H9 (cell line): ENCODE measurements around the gene MYO7A. TPM values are rescaled to one million over a fixed set of nuclear protein-coding genes. Genes with fewer than 3 reads are reported as not detected.

Experiments used
- DNase-seq: peaks from one replicate; pipeline ENCODE4 v3.0.0-alpha.2; 2017
- H2AFZ ChIP-seq: one replicate; pipeline ENCODE4 v1.6.1; 2013; ENCODE audit warnings: mild to moderate bottlenecking, low read length, control low read depth, moderate library complexity
- H2AK5ac ChIP-seq: 2 replicates; pipeline ENCODE4 v1.6.1; 2013; ENCODE audit warnings: low read length, control low read depth, mixed read lengths; ENCODE audit not compliant: insufficient read length
- H2BK120ac ChIP-seq: one replicate; pipeline ENCODE4 v1.6.1; 2013; ENCODE audit warnings: low read depth, mild to moderate bottlenecking, low read length, control low read depth, inconsistent platforms; ENCODE audit not compliant: poor library complexity, severe bottlenecking
- H2BK12ac ChIP-seq: 2 replicates; pipeline ENCODE4 v1.6.1; 2013; ENCODE audit warnings: low read length, control low read depth, mixed read lengths, low read depth; ENCODE audit not compliant: insufficient read length
- H2BK15ac ChIP-seq: 2 replicates; pipeline ENCODE4 v1.6.1; 2013; ENCODE audit warnings: low read depth, low read length, control low read depth
- H2BK20ac ChIP-seq: one replicate; pipeline ENCODE4 v1.6.1; 2013; ENCODE audit warnings: low read depth, mild to moderate bottlenecking, low read length, control low read depth, inconsistent platforms; ENCODE audit not compliant: poor library complexity, severe bottlenecking
- H2BK5ac ChIP-seq: 2 replicates; pipeline ENCODE4 v1.6.1; 2013; ENCODE audit warnings: low read length, control low read depth, mixed read lengths; ENCODE audit not compliant: insufficient read length
- H3K14ac ChIP-seq: 2 replicates; pipeline ENCODE4 v1.6.1; 2013; ENCODE audit warnings: low read length, control low read depth; ENCODE audit not compliant: insufficient read depth
- H3K18ac ChIP-seq: 2 replicates; pipeline ENCODE4 v1.6.1; 2013; ENCODE audit warnings: low read depth, mild to moderate bottlenecking, mixed read lengths, low read length, control low read depth; ENCODE audit not compliant: insufficient read length
- H3K23ac ChIP-seq: 2 replicates; pipeline ENCODE4 v1.6.1; 2013; ENCODE audit warnings: low read length, control low read depth, mixed read lengths, low read depth; ENCODE audit not compliant: insufficient read length
- H3K23me2 ChIP-seq: 2 replicates; pipeline ENCODE4 v1.6.1; 2013; ENCODE audit warnings: low read depth, mild to moderate bottlenecking, mixed read lengths, low read length, control low read depth; ENCODE audit not compliant: insufficient read length, poor library complexity, severe bottlenecking
- H3K27ac ChIP-seq: 2 replicates; pipeline ENCODE4 v1.5.1; 2013; ENCODE audit warnings: low read length, control low read depth, mixed read lengths, low read depth; ENCODE audit not compliant: insufficient read length
- H3K27me3 ChIP-seq: 2 replicates; pipeline ENCODE4 v1.6.1; 2013; ENCODE audit warnings: low read length, control low read depth, inconsistent platforms; ENCODE audit not compliant: insufficient read depth
- H3K4ac ChIP-seq: 2 replicates; pipeline ENCODE4 v1.6.1; 2013; ENCODE audit warnings: low read depth, mild to moderate bottlenecking, control low read depth, inconsistent platforms, low read length, moderate library complexity
- H3K4me1 ChIP-seq: 2 replicates; pipeline ENCODE4 v1.6.1; 2013; ENCODE audit warnings: low read length, control low read depth, inconsistent platforms; ENCODE audit not compliant: insufficient read depth
- H3K4me2 ChIP-seq: 2 replicates; pipeline ENCODE4 v1.6.1; 2013; ENCODE audit warnings: low read length, control low read depth, mixed read lengths; ENCODE audit not compliant: insufficient read length, insufficient read depth
- H3K56ac ChIP-seq: 2 replicates; pipeline ENCODE4 v1.6.1; 2013; ENCODE audit warnings: low read depth, mild to moderate bottlenecking, mixed read lengths, low read length, control low read depth; ENCODE audit not compliant: insufficient read length
- H3K79me1 ChIP-seq: 2 replicates; pipeline ENCODE4 v1.6.1; 2013; ENCODE audit warnings: low read depth, mild to moderate bottlenecking, moderate library complexity, low read length, control low read depth, inconsistent platforms; ENCODE audit not compliant: insufficient read depth, poor library complexity, severe bottlenecking
- H3K79me2 ChIP-seq: 2 replicates; pipeline ENCODE4 v1.6.1; 2013; ENCODE audit warnings: low read length, control low read depth, inconsistent platforms; ENCODE audit not compliant: insufficient read depth
- H3K9ac ChIP-seq: 2 replicates; pipeline ENCODE4 v1.6.1; 2013; ENCODE audit warnings: low read length, control low read depth, mixed read lengths; ENCODE audit not compliant: insufficient read length; ENCODE audit errors: extremely low read depth
- H3K9me3 ChIP-seq: one replicate; pipeline ENCODE4 v1.6.1; 2013; ENCODE audit warnings: low read depth, low read length, inconsistent platforms; ENCODE audit not compliant: control insufficient read depth
- H3T11ph ChIP-seq: one replicate; pipeline ENCODE4 v1.6.1; 2013; ENCODE audit warnings: mild to moderate bottlenecking, low read length, control low read depth, inconsistent platforms
- H4K20me1 ChIP-seq: one replicate; pipeline ENCODE4 v1.6.1; 2013; ENCODE audit not compliant: control insufficient read depth, insufficient read length, insufficient read depth
- H4K5ac ChIP-seq: 2 replicates; pipeline ENCODE4 v1.6.1; 2013; ENCODE audit warnings: low read depth, mild to moderate bottlenecking, mixed read lengths, low read length, control low read depth; ENCODE audit not compliant: insufficient read length
- H4K8ac ChIP-seq: replicated peaks from 2 replicates; pipeline ENCODE4 v1.6.1; 2013; ENCODE audit warnings: low read length, control low read depth, mixed read lengths, low read depth; ENCODE audit not compliant: insufficient read length
- H4K91ac ChIP-seq: 2 replicates; pipeline ENCODE4 v1.6.1; 2013; ENCODE audit warnings: low read depth, mild to moderate bottlenecking, moderate library complexity, mixed read lengths, low read length, control low read depth; ENCODE audit not compliant: insufficient read length
- H3K27ac Mint-ChIP-seq, 3 experiments: 2 replicates in 2 of 3; 3 replicates in 1 of 3; pipeline ENCODE4 v1.8.0; 2020 to 2021; ENCODE audit warnings: mixed read lengths in 3 of 3, mild to moderate bottlenecking in 1 of 3, moderate library complexity in 1 of 3
- H3K27me3 Mint-ChIP-seq: 2 replicates; pipeline ENCODE4 v1.8.0; 2021; ENCODE audit warnings: low read depth, mild to moderate bottlenecking, moderate library complexity, mixed read lengths
- H3K36me3 Mint-ChIP-seq, 3 experiments: 2 replicates in 2 of 3; 3 replicates in 1 of 3; pipeline ENCODE4 v1.8.0; 2020 to 2021; ENCODE audit warnings: low read depth in 3 of 3, mixed read lengths in 3 of 3; ENCODE audit not compliant: insufficient read depth in 1 of 3
- H3K4me1 Mint-ChIP-seq, 2 experiments: 2 replicates each; pipeline ENCODE4 v1.8.0; 2020; ENCODE audit warnings: mixed read lengths in 2 of 2
- H3K4me3 Mint-ChIP-seq, 2 experiments: 2 replicates in 1 of 2; 3 replicates in 1 of 2; pipeline ENCODE4 v1.8.0; 2020 to 2021; ENCODE audit warnings: mild to moderate bottlenecking in 2 of 2, mixed read lengths in 2 of 2, moderate library complexity in 1 of 2
- H3K9me3 Mint-ChIP-seq, 2 experiments: 2 replicates in 1 of 2; 3 replicates in 1 of 2; pipeline ENCODE4 v1.8.0; 2020; ENCODE audit warnings: mild to moderate bottlenecking in 2 of 2, mixed read lengths in 2 of 2, moderate library complexity in 1 of 2
- CTCF ChIP-seq: fragments of 200-600 bp; sonication (generic); conservative IDR thresholded peaks from 3 replicates; pipeline ENCODE4 v1.8.0; 2021; ENCODE audit warnings: antibody characterized with exemption, mild to moderate bottlenecking
- WGBS: extraction: QIAGEN DNeasy Blood & Tissue Kit; methylation state at CpG from one replicate; pipeline ENCODE4 v1.1.7; 2013; ENCODE audit warnings: missing lambda C conversion rate, low lambda C conversion rate, mixed read lengths; ENCODE audit not compliant: insufficient read length; ENCODE audit errors: extremely low coverage; 5-methylcytosine and 5-hydroxymethylcytosine counted together
- total RNA-seq: library from RNA; stranded (reverse); gene quantifications from 2 replicates; pipeline ENCODE4 v1.2.1, GENCODE V29; 2021

The MYO7A gene
- total RNA-seq, 1 experiment from 2014 or later: 1.6 TPM

- Histone ChIP-seq H2BK12ac (no peak overlapping the region), H3K79me1 (no peaks in the 10 kb centered on the region), H3K9ac (no peak overlapping the region), H3K27ac (no peak overlapping the region), H3K14ac (no peak overlapping the region; the same call in 1 of the 2 replicates), H2BK15ac (no peak overlapping the region), H4K91ac (no peak overlapping the region), H3K9me3 (no peaks in the 10 kb centered on the region), H3K27me3 (no peaks in the 10 kb centered on the region), H4K5ac (no peak overlapping the region), H3K23ac (no peak overlapping the region), H2AFZ (no peak overlapping the region), H3K18ac (no peak overlapping the region), H3K4ac (no peak overlapping the region), H2AK5ac (no peak overlapping the region), H3K4me1 (no peaks in the 10 kb centered on the region), H4K20me1 (no peaks in the 10 kb centered on the region), H3K23me2 (no peaks in the 10 kb centered on the region), H3K4me2 (no peak overlapping the region), H2BK5ac (no peak overlapping the region), H3T11ph (no peak overlapping the region), H4K8ac (no peak overlapping the region), H3K56ac (no peak overlapping the region), H2BK120ac (no peak overlapping the region), H2BK20ac (no peak overlapping the region), H3K79me2 (no peaks in the 10 kb centered on the region)
- H3K27me3 Mint-ChIP-seq: peaks cover 1% of the 10 kb centered on the region
- H3K9me3 Mint-ChIP-seq: no peaks in the 10 kb centered on the region
- H3K36me3 Mint-ChIP-seq: no peaks in the 10 kb centered on the region; a peak in 1 of 7 replicates
- peaks cover 0 to 5% of the 10 kb centered on the region in 2 experiments; a peak in 2 of 4 replicates for H3K4me1 Mint-ChIP-seq
- WGBS: no CpG with 5 or more reads among the region's 14 CpGs
- no peak overlapping the region for H3K27ac Mint-ChIP-seq
- TF ChIP-seq CTCF: no peak
- H3K4me3 Mint-ChIP-seq: no peak overlapping the region
- no peak for DNase-seq
Observed at GRCh38 chr11:77211040-77211451, 83.0 kb downstream of the MYO7A start.
